SU-DHL-6 (cell line): ENCODE results near the gene ZNF541.

Experiments used
- H2AFZ ChIP-seq: fragments of 200-600 bp; sonication (generic); 2 replicates; pipeline ENCODE4 v1.6.1; 2014; ENCODE audit warnings: low read depth, mild to moderate bottlenecking, moderate library complexity, mixed read lengths, antibody characterized with exemption, low read length; ENCODE audit not compliant: severe bottlenecking
- H3F3A ChIP-seq: fragments of 200-600 bp; shearing (Covaris generic); 2 replicates; pipeline ENCODE4 v1.6.0; 2016; ENCODE audit warnings: antibody characterized with exemption, mild to moderate bottlenecking; ENCODE audit not compliant: insufficient read depth
- H3K27ac ChIP-seq: fragments of 200-600 bp; sonication (generic); 2 replicates; pipeline ENCODE4 v1.5.1; 2016; ENCODE audit warnings: low read depth, mild to moderate bottlenecking, low read length, moderate library complexity, mixed read lengths
- H3K27me3 ChIP-seq: fragments of 200-600 bp; sonication (generic), shearing (Covaris generic); 2 replicates; pipeline ENCODE4 v1.6.0; 2014; ENCODE audit warnings: mild to moderate bottlenecking, low read length
- H3K36me3 ChIP-seq: fragments of 200-600 bp; sonication (generic); 2 replicates; pipeline ENCODE4 v1.6.1; 2014; ENCODE audit warnings: mild to moderate bottlenecking, low read length, mixed read lengths
- H3K4me2 ChIP-seq: fragments of 300-600, 200-600 bp; shearing (Covaris generic), sonication (generic); 2 replicates; pipeline ENCODE4 v1.6.0; 2014; ENCODE audit warnings: low read length, low read depth, mild to moderate bottlenecking; ENCODE audit not compliant: poor library complexity, severe bottlenecking
- H3K4me3 ChIP-seq: fragments of 200-600 bp; sonication (generic); 2 replicates; pipeline ENCODE4 v1.5.1; 2014; ENCODE audit warnings: antibody characterized with exemption, low read length, mild to moderate bottlenecking, mixed read lengths; ENCODE audit not compliant: insufficient read depth, poor library complexity, severe bottlenecking
- H3K79me2 ChIP-seq: fragments of 200-600 bp; sonication (generic); 2 replicates; pipeline ENCODE4 v1.6.1; 2014; ENCODE audit warnings: mild to moderate bottlenecking, low read length, moderate library complexity; ENCODE audit not compliant: insufficient read depth
- H3K9ac ChIP-seq: fragments of 200-600 bp; sonication (generic); 2 replicates; pipeline ENCODE4 v1.7.0; 2014; ENCODE audit warnings: mild to moderate bottlenecking, low read length
- H3K9me2 ChIP-seq: fragments of 200-600 bp; sonication (generic); replicated peaks from 2 replicates; pipeline ENCODE4 v1.6.1; 2014; ENCODE audit warnings: low read length; ENCODE audit not compliant: insufficient read depth
- H3K9me3 ChIP-seq: fragments of 200-600 bp; sonication (generic); 2 replicates; pipeline ENCODE4 v1.6.1; 2014; ENCODE audit warnings: low read length, mixed read lengths; ENCODE audit not compliant: insufficient read depth
- H4K20me1 ChIP-seq: fragments of 200-600 bp; sonication (generic); 2 replicates; pipeline ENCODE4 v1.6.1; 2014; ENCODE audit warnings: low read depth, mild to moderate bottlenecking, antibody characterized with exemption, low read length, moderate library complexity, mixed read lengths
- CTCF ChIP-seq: fragments of 200-600 bp; sonication (generic); IDR thresholded peaks from one replicate; pipeline ENCODE4 v1.5.1; 2017; ENCODE audit warnings: antibody characterized with exemption, mild to moderate bottlenecking, low read length, moderate library complexity; ENCODE audit not compliant: insufficient read depth, poor library complexity, severe bottlenecking
- EZH2phosphoT487 ChIP-seq: fragments of 200-600 bp; sonication (generic), shearing (Covaris generic); conservative IDR thresholded peaks from 2 replicates; pipeline ENCODE4 v1.6.1; 2018; ENCODE audit warnings: mild to moderate bottlenecking, antibody characterized with exemption, low read length, moderate library complexity, mixed read lengths

ZNF541 gene

GRCh38 chr19:47544075-47544474 is 28.9 kb downstream of the ZNF541 start:
- H2AFZ ChIP-seq: no peak overlapping the region
- H3K9me3 ChIP-seq: no peaks in the 10 kb centered on the region
- no peaks in the 10 kb centered on the region for H3K36me3 ChIP-seq
- H3K27ac ChIP-seq: no peak overlapping the region
- H3K4me3 ChIP-seq: no peak overlapping the region
- H3K9ac ChIP-seq: no peak overlapping the region
- H3F3A ChIP-seq: no peaks in the 10 kb centered on the region
- H4K20me1 ChIP-seq: no peaks in the 10 kb centered on the region
- H3K27me3 ChIP-seq: no peaks in the 10 kb centered on the region
- no peaks in the 10 kb centered on the region for H3K79me2 ChIP-seq
- H3K4me2 ChIP-seq: no peak overlapping the region
- H3K9me2 ChIP-seq: no peaks in the 10 kb centered on the region
- no peak for TF ChIP-seq EZH2phosphoT487
- TF ChIP-seq CTCF: no peak

DNA sequence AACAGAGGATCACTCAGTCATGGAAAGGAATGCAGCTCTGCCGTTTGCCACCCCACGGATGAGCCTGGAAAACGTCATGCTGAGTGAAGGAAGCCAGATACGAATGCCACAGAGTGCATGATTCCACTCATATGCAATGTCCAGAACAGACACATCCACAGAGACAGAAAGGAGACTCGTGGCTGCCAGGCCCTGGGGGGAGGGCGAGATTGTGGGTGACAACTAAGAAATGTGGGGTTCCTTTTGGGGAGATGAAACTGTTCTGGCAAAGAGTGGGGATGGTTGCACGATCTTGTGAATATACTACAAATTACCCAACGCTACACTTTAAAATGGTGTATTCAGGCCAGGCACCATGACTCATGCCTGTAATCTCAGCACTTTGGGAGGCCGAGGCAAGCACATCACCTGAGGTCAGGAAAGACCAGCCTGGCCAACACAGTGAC is 30.9 kb downstream of the ZNF541 start:
- no peak overlapping the region for H3K27ac ChIP-seq
- H2AFZ ChIP-seq: no peak overlapping the region
- H3K4me2 ChIP-seq: no peak overlapping the region
- H3K36me3 ChIP-seq: no peaks in the 10 kb centered on the region
- no peak for TF ChIP-seq EZH2phosphoT487
- TF ChIP-seq CTCF: no peak
- H3K79me2 ChIP-seq: no peaks in the 10 kb centered on the region
- no peak overlapping the region for H3K9ac ChIP-seq
- no peak overlapping the region for H3K4me3 ChIP-seq
- H3F3A ChIP-seq: no peaks in the 10 kb centered on the region
- H3K9me3 ChIP-seq: no peaks in the 10 kb centered on the region
- H4K20me1 ChIP-seq: no peaks in the 10 kb centered on the region
- H3K27me3 ChIP-seq: no peaks in the 10 kb centered on the region
- no peaks in the 10 kb centered on the region for H3K9me2 ChIP-seq

DNA sequence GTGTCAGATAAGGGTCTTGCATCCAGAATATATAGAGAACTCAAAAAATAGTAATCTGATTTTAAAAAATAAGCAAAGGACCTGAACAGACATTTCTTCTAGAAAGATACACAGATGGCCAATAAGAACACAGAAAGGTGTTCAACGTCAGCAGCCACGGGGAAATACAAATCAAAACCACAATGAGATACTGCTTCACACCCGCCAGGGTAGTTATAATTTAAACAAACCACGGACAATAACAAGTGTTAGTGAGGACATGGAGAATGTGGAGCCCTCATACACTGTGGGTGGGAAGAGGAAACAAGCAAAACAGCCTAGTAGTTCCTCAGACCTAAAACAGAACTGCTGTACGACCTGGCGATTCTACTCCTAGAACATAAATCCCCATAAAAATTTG is 31.4 kb downstream of the ZNF541 start:
- H3K79me2 ChIP-seq: no peaks in the 10 kb centered on the region
- no peak overlapping the region for H3K4me2 ChIP-seq
- no peaks in the 10 kb centered on the region for H3K9me2 ChIP-seq
- TF ChIP-seq CTCF: no peak
- no peak for TF ChIP-seq EZH2phosphoT487
- no peak overlapping the region for H3K9ac ChIP-seq
- no peaks in the 10 kb centered on the region for H3K27me3 ChIP-seq
- no peaks in the 10 kb centered on the region for H4K20me1 ChIP-seq
- H3K4me3 ChIP-seq: no peak overlapping the region
- no peaks in the 10 kb centered on the region for H3K36me3 ChIP-seq
- no peak overlapping the region for H2AFZ ChIP-seq
- H3F3A ChIP-seq: no peaks in the 10 kb centered on the region
- no peaks in the 10 kb centered on the region for H3K9me3 ChIP-seq
- no peak overlapping the region for H3K27ac ChIP-seq
